Keratinocyte (primary cell): ENCODE measurements around the gene PSMF1. TPM values are rescaled to one million over a fixed set of nuclear protein-coding genes. Genes with fewer than 3 reads are reported as not detected.
"Not testable (repeated sequence)": the region's sequence is repeated elsewhere in the genome, so short reads cannot be mapped to it uniquely, and the experiment has no call there.

Experiments used
- DNase-seq: peaks from one replicate; pipeline ENCODE4 v3.0.0-alpha.2; 2011; ENCODE audit warnings: low read depth, missing footprints, low spot score
- FAIRE-seq: peaks from 2 replicates; lab custom pipeline; 2011; peaks lifted over from hg19 to GRCh38; lab: Jason Lieb, UNC
- H2AFZ ChIP-seq: 2 replicates; pipeline ENCODE4 v1.6.0; 2012; ENCODE audit warnings: low read length, control low read depth, inconsistent platforms; ENCODE audit not compliant: control insufficient read depth
- H3K27ac ChIP-seq: 2 replicates; pipeline ENCODE4 v1.5.1; 2011; ENCODE audit warnings: low read length; ENCODE audit not compliant: control insufficient read depth, insufficient read depth
- H3K27me3 ChIP-seq: 3 replicates; pipeline ENCODE4 v1.6.0; 2011; ENCODE audit warnings: low read length; ENCODE audit not compliant: control insufficient read depth, insufficient read depth; ENCODE audit errors: extremely low read depth
- H3K36me3 ChIP-seq, 2 experiments: 2 replicates in 1 of 2; 3 replicates in 1 of 2; pipeline ENCODE4 v1.5.1; 2011; ENCODE audit warnings: low read length in 2 of 2, mild to moderate bottlenecking in 1 of 2; ENCODE audit not compliant: control insufficient read depth in 2 of 2, insufficient read depth in 2 of 2; ENCODE audit errors: extremely low read depth in 1 of 2
- H3K4me1 ChIP-seq: 3 replicates; pipeline ENCODE4 v1.5.1; 2011; ENCODE audit warnings: low read length; ENCODE audit not compliant: control insufficient read depth, insufficient read depth; ENCODE audit errors: extremely low read depth
- H3K4me2 ChIP-seq: 3 replicates; pipeline ENCODE4 v1.6.0; 2011; ENCODE audit warnings: low read depth, low read length; ENCODE audit not compliant: control insufficient read depth, insufficient read depth; ENCODE audit errors: extremely low read depth
- H3K4me3 ChIP-seq, 3 experiments: fragments of 200-600 bp in 1 of 3; sonication (generic) in 1 of 3; 2 replicates in 2 of 3; 3 replicates in 1 of 3; pipeline ENCODE4 v1.5.1; 2011 to 2016; ENCODE audit warnings: low read length in 3 of 3, mild to moderate bottlenecking in 3 of 3, control low read depth in 2 of 3, inconsistent platforms in 1 of 3, low read depth in 1 of 3, mixed read lengths in 1 of 3, mixed run types in 1 of 3, moderate library complexity in 1 of 3; ENCODE audit not compliant: control insufficient read depth in 2 of 3, insufficient read depth in 2 of 3; ENCODE audit errors: extremely low read depth in 1 of 3
- H3K79me2 ChIP-seq: 2 replicates; pipeline ENCODE4 v1.6.0; 2012; ENCODE audit warnings: low read length; ENCODE audit not compliant: control insufficient read depth, insufficient read depth
- H3K9ac ChIP-seq: 3 replicates; pipeline ENCODE4 v1.6.0; 2011; ENCODE audit warnings: low read length; ENCODE audit not compliant: control insufficient read depth, insufficient read depth; ENCODE audit errors: extremely low read depth
- H3K9me1 ChIP-seq: 3 replicates; pipeline ENCODE4 v1.6.0; 2011; ENCODE audit warnings: low read length; ENCODE audit not compliant: control insufficient read depth, insufficient read depth; ENCODE audit errors: extremely low read depth
- H3K9me3 ChIP-seq: 2 replicates; pipeline ENCODE4 v1.5.1; 2012; ENCODE audit warnings: low read depth, low read length; ENCODE audit not compliant: control insufficient read depth
- H4K20me1 ChIP-seq: 3 replicates; pipeline ENCODE4 v1.6.0; 2011; ENCODE audit warnings: low read length; ENCODE audit not compliant: control insufficient read depth, insufficient read depth; ENCODE audit errors: extremely low read depth
- EZH2 ChIP-seq: IDR thresholded peaks from one replicate; pipeline ENCODE4 v1.6.1; 2012; ENCODE audit warnings: inconsistent platforms, mild to moderate bottlenecking, low read length, moderate library complexity
- dilution Hi-C: fragments of 300-500 bp; cut with MboI; formaldehyde crosslinking; loops from one replicate; pipeline ENCODE4 v1.7.0; 2020; ENCODE audit warnings: low sequenced_read_pairs; ENCODE audit not compliant: extremely low pct_ligation_motif_present
- polyA plus RNA-seq, 5 experiments: library from polyadenylated mRNA; depleted of rRNA in 3 of 5; stranded (reverse) in 3 of 5; stranded (forward) in 1 of 5; unstranded in 1 of 5; fragments of >200 nt; gene quantifications; 1 replicate in 1 of 5; 2 replicates in 3 of 5; 3 replicates in 1 of 5; pipeline versions ENCODE4 v1.2.1 to v1.2.3, GENCODE V29; 2011 to 2012; ENCODE audit warnings: missing spikeins in 2 of 5, low read depth in 1 of 5, low replicate concordance in 1 of 5
- TF ChIP-seq, protein P1 (sequence below), 3 experiments: IDR thresholded peaks in 1 of 3; conservative IDR thresholded peaks in 1 of 3; optimal IDR thresholded peaks in 1 of 3; 2 replicates in 2 of 3; 3 replicates in 1 of 3; pipeline versions ENCODE3 to v1.5.1; 2011; ENCODE audit warnings: low read length in 3 of 3, mild to moderate bottlenecking in 3 of 3, moderate library complexity in 2 of 3, control low read depth in 1 of 3, inconsistent platforms in 1 of 3; ENCODE audit not compliant: insufficient read depth in 2 of 3; ENCODE audit errors: extremely low read depth in 1 of 3

PSMF1 gene
- polyA plus RNA-seq, 1 donor (not counting 4 experiments of a cell fraction or from before 2014, with no cell fraction given) = 58.5 TPM

DNA sequence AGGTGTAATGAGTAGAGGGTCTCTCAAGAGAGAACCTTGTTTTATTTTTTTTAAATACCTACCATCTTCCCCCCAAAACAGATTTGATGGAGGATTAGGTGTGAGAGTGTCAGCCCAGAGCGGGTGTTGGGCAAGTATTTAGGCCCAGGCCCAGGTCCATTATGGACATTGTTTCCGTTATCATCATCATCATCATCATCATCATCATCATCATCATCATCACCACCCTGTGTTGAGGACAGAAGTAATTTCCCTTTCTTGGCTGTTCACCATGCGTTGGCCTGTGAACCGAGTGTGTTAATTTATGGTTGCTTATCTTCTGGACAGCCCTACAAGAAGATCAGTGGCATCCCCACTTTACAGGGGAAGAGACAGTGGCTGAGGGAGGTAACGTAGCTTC is 28.6 kb downstream of the PSMF1 start:
- no peak overlapping the region for H2AFZ ChIP-seq
- no peaks in the 10 kb centered on the region for H3K9me3 ChIP-seq
- no peak overlapping the region for H3K27ac ChIP-seq
- no peaks in the 10 kb centered on the region for H4K20me1 ChIP-seq
- no peaks in the 10 kb centered on the region for H3K27me3 ChIP-seq
- no peak overlapping the region for H3K4me3 ChIP-seq
- H3K9me1 ChIP-seq = peaks cover 3% of the 10 kb centered on the region
- H3K9ac ChIP-seq = no peak overlapping the region
- DNase-seq (no peak), FAIRE-seq (no peak)
- H3K79me2 ChIP-seq = peaks cover 2% of the 10 kb centered on the region
- TF ChIP-seq EZH2 = no peak
- TF ChIP-seq, protein P1, sequence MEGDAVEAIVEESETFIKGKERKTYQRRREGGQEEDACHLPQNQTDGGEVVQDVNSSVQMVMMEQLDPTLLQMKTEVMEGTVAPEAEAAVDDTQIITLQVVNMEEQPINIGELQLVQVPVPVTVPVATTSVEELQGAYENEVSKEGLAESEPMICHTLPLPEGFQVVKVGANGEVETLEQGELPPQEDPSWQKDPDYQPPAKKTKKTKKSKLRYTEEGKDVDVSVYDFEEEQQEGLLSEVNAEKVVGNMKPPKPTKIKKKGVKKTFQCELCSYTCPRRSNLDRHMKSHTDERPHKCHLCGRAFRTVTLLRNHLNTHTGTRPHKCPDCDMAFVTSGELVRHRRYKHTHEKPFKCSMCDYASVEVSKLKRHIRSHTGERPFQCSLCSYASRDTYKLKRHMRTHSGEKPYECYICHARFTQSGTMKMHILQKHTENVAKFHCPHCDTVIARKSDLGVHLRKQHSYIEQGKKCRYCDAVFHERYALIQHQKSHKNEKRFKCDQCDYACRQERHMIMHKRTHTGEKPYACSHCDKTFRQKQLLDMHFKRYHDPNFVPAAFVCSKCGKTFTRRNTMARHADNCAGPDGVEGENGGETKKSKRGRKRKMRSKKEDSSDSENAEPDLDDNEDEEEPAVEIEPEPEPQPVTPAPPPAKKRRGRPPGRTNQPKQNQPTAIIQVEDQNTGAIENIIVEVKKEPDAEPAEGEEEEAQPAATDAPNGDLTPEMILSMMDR (optimal IDR thresholded peaks at IDR 0.05 in 1 of 3, IDR thresholded peaks at IDR 0.05 in 1 of 3, conservative IDR thresholded peaks at IDR 0.05 in 1 of 3; ENCODE audit: extremely low read depth in 1 of 3, insufficient read depth in 2 of 3, low read length in 3 of 3) = no peak
- dilution Hi-C loops = no loop called here
- no peak overlapping the region for H3K4me2 ChIP-seq
- peaks cover 17 to 23% of the 10 kb centered on the region in 2 experiments for H3K36me3 ChIP-seq
- no peaks in the 10 kb centered on the region for H3K4me1 ChIP-seq

DNA sequence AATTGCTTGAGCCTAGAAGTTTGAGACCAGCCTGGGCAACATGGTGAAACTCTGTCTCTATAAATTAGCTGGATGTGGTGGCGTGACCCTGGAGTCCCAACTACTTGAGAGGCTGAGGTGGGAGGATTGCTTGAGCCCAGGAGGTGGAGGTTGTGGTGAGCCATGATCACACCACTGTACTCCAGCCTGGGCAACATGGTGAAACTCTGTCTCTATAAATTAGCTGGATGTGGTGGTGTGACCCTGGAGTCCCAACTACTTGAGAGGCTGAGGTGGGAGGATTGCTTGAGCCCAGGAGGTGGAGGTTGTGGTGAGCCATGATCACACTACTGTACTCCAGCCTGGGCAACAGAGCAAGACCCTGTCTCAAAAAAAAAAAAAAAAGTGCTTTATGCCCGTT is 31.4 kb downstream of the PSMF1 start:
- H3K4me1 ChIP-seq, H4K20me1 ChIP-seq, H2AFZ ChIP-seq, H3K9me3 ChIP-seq, H3K9me1 ChIP-seq, H3K79me2 ChIP-seq, dilution Hi-C loops, H3K27ac ChIP-seq, FAIRE-seq, H3K27me3 ChIP-seq, H3K9ac ChIP-seq, H3K4me3 ChIP-seq, DNase-seq, H3K4me2 ChIP-seq: not testable (repeated sequence)
- H3K36me3 ChIP-seq = peaks cover 27 to 28% of the 10 kb centered on the region in 2 experiments

DNA sequence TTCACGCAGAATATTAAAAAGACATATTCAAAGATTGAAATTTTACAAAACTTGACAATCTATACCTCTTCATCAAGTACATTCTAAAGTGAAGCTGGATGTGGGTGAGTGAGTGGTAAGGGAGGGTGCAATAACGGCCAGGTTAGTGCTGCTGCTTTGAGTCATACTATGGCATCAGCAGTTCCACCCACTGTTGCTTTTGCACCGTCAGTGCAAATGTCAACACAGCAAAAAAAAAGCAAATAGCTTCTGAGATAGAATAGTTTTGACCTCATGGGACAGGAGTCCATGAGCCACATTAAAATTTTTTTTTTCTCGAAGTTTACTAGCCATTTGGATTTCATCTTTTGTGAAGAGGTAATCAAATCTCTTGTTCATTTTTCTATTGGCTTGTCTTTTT is 31.8 kb downstream of the PSMF1 start:
- Histone ChIP-seq H3K4me3 (no peak overlapping the region), H3K36me3 (peaks cover 25 to 30% of the 10 kb centered on the region in 2 experiments), H3K4me1 (no peaks in the 10 kb centered on the region), H3K27ac (no peak overlapping the region), H3K79me2 (peaks cover 2% of the 10 kb centered on the region), H3K4me2 (no peak overlapping the region), H3K27me3 (no peaks in the 10 kb centered on the region), H3K9ac (no peak overlapping the region), H4K20me1 (no peaks in the 10 kb centered on the region), H2AFZ (no peak overlapping the region), H3K9me1 (peaks cover 3% of the 10 kb centered on the region), H3K9me3 (no peaks in the 10 kb centered on the region)
- TF ChIP-seq, protein P1 (optimal IDR thresholded peaks at IDR 0.05 in 1 of 3, IDR thresholded peaks at IDR 0.05 in 1 of 3, conservative IDR thresholded peaks at IDR 0.05 in 1 of 3; ENCODE audit: extremely low read depth in 1 of 3, insufficient read depth in 2 of 3, low read length in 3 of 3) = no peak
- TF ChIP-seq EZH2 = no peak
- no peak for FAIRE-seq
- dilution Hi-C loops = no loop called here
- no peak for DNase-seq
